ENCODE results near the gene CSGALNACT2.
"Not testable (repeated sequence)": the region's sequence is repeated elsewhere in the genome, so short reads cannot be mapped to it uniquely, and the experiment has no call there.

Gene CSGALNACT2

GRCh38 chr10:43138757-43139241, 554 bp downstream of the CSGALNACT2 start:
- in situ Hi-C loops (cut with HindIII; ENCODE audit: low sequenced_read_pairs), result no loop called here

GRCh38 chr10:43141421-43141820, 3.2 kb downstream of the CSGALNACT2 start:
- in situ Hi-C loops (cut with HindIII; ENCODE audit: low sequenced_read_pairs), result no loop called here

- in situ Hi-C loops (cut with HindIII; ENCODE audit: low sequenced_read_pairs), result no loop called here
These were observed 7.1 kb downstream of the CSGALNACT2 start for GRCh38 chr10:43145311-43145710.

GRCh38 chr10:43145936-43146335, 7.7 kb downstream of the CSGALNACT2 start:
- in situ Hi-C loops (cut with HindIII; ENCODE audit: low sequenced_read_pairs), result not testable (repeated sequence)

- in situ Hi-C loops (cut with HindIII; ENCODE audit: low sequenced_read_pairs), result no loop called here
These were observed 13.1 kb downstream of the CSGALNACT2 start for GRCh38 chr10:43151371-43151770.

GRCh38 chr10:43153901-43154300, 15.7 kb downstream of the CSGALNACT2 start:
- in situ Hi-C loops (cut with HindIII; ENCODE audit: low sequenced_read_pairs), result no loop called here

GRCh38 chr10:43155221-43155620, 17.0 kb downstream of the CSGALNACT2 start:
- in situ Hi-C loops (cut with HindIII; ENCODE audit: low sequenced_read_pairs), result no loop called here

- in situ Hi-C loops (cut with HindIII; ENCODE audit: low sequenced_read_pairs), result no loop called here
These were observed 17.5 kb downstream of the CSGALNACT2 start for GRCh38 chr10:43155741-43156140.

- in situ Hi-C loops (cut with HindIII; ENCODE audit: low sequenced_read_pairs), result no loop called here
These were observed 18.5 kb downstream of the CSGALNACT2 start for GRCh38 chr10:43156590-43157341.

- in situ Hi-C loops (cut with HindIII; ENCODE audit: low sequenced_read_pairs), result no loop called here
These were observed 20.4 kb downstream of the CSGALNACT2 start for GRCh38 chr10:43158636-43159035.

- in situ Hi-C loops (cut with HindIII; ENCODE audit: low sequenced_read_pairs), result no loop called here
These were observed 22.0 kb downstream of the CSGALNACT2 start for GRCh38 chr10:43160046-43160920.

GRCh38 chr10:43160921-43161255, 22.6 kb downstream of the CSGALNACT2 start:
- in situ Hi-C loops (cut with HindIII; ENCODE audit: low sequenced_read_pairs), result no loop called here

- in situ Hi-C loops (cut with HindIII; ENCODE audit: low sequenced_read_pairs), result no loop called here
These were observed 24.4 kb downstream of the CSGALNACT2 start for GRCh38 chr10:43162604-43163003.

- in situ Hi-C loops (cut with HindIII; ENCODE audit: low sequenced_read_pairs), result no loop called here
These were observed 28.1 kb downstream of the CSGALNACT2 start for GRCh38 chr10:43166207-43166879.

GRCh38 chr10:43166880-43167497, 28.7 kb downstream of the CSGALNACT2 start:
- in situ Hi-C loops (cut with HindIII; ENCODE audit: low sequenced_read_pairs), result no loop called here

- in situ Hi-C loops (cut with HindIII; ENCODE audit: low sequenced_read_pairs), result no loop called here
These were observed 29.2 kb downstream of the CSGALNACT2 start for GRCh38 chr10:43167498-43167889.

- in situ Hi-C loops (cut with HindIII; ENCODE audit: low sequenced_read_pairs), result no loop called here
These were observed 32.2 kb downstream of the CSGALNACT2 start for GRCh38 chr10:43170491-43170890.

GRCh38 chr10:43172645-43173044, 34.4 kb downstream of the CSGALNACT2 start:
- in situ Hi-C loops (cut with HindIII; ENCODE audit: low sequenced_read_pairs), result no loop called here

- in situ Hi-C loops (cut with HindIII; ENCODE audit: low sequenced_read_pairs), result no loop called here
These were observed 34.9 kb downstream of the CSGALNACT2 start for GRCh38 chr10:43173120-43173519.

GRCh38 chr10:43174969-43175368, 36.7 kb downstream of the CSGALNACT2 start:
- in situ Hi-C loops (cut with HindIII; ENCODE audit: low sequenced_read_pairs), result no loop called here

GRCh38 chr10:43176271-43176670, 38.0 kb downstream of the CSGALNACT2 start:
- in situ Hi-C loops (cut with HindIII; ENCODE audit: low sequenced_read_pairs), result no loop called here
